B cell (primary cell): ENCODE measurements around the gene HGFAC. TPM values are rescaled to one million over a fixed set of nuclear protein-coding genes. Genes with fewer than 3 reads are reported as not detected.

Experiments used
- ATAC-seq: fragments of 200-7000 bp; cut with Tn5 transposase; one replicate; pipeline ENCODE4 v1.10.0; 2021; ENCODE audit warnings: low read depth, mild to moderate bottlenecking, moderate number of reproducible peaks, moderate library complexity
- CTCF ChIA-PET: fragments of 350-600 bp; sonication (Branson Sonifier 250); formaldehyde crosslinking; loops from one replicate; lab custom pipeline; 2021; ENCODE audit warnings: antibody characterized with exemption, inconsistent platforms; lab: Charles Lee
- POLR2A ChIA-PET: fragments of 350-600 bp; sonication (Branson Sonifier 250); formaldehyde crosslinking; loops from one replicate; lab custom pipeline; 2021; ENCODE audit warnings: antibody characterized with exemption; lab: Charles Lee
- DNase-seq: peaks from one replicate; pipeline ENCODE4 v3.0.0; 2013
- H2AFZ ChIP-seq: 2 replicates; pipeline ENCODE4 v1.6.1; 2012; ENCODE audit warnings: mild to moderate bottlenecking, low read depth, low read length; ENCODE audit not compliant: insufficient read depth, poor library complexity, severe bottlenecking
- H3K27ac ChIP-seq, 2 donors: 1 replicate in 1 of 2; 2 replicates in 1 of 2; pipeline ENCODE4 v1.5.1; 2012 to 2013; ENCODE audit warnings: low read length in 2 of 2, mild to moderate bottlenecking in 2 of 2, moderate library complexity in 1 of 2
- H3K27me3 ChIP-seq, 4 experiments: fragments of 200-600 bp in 1 of 4; sonication (generic) in 1 of 4; replicated peaks in 1 of 4; 1 replicate in 2 of 4; 2 replicates in 2 of 4; pipeline versions ENCODE4 v1.6.1 to v1.7.0; 2013 to 2016; ENCODE audit warnings: low read length in 3 of 4, mild to moderate bottlenecking in 2 of 4, mixed read lengths in 1 of 4, moderate library complexity in 1 of 4; ENCODE audit not compliant: insufficient read depth in 4 of 4, control insufficient read depth in 3 of 4; ENCODE audit errors: control extremely low read depth in 1 of 4
- H3K36me3 ChIP-seq, 2 experiments: replicated peaks in 1 of 2; 1 replicate in 1 of 2; 2 replicates in 1 of 2; pipeline versions ENCODE4 v1.6.1 to v1.7.1; 2013; ENCODE audit warnings: low read length in 1 of 2; ENCODE audit not compliant: insufficient read depth in 2 of 2, control insufficient read depth in 1 of 2; ENCODE audit errors: control extremely low read depth in 1 of 2, extremely low read depth in 1 of 2
- H3K4me1 ChIP-seq, 2 donors: fragments of 200-600 bp in 1 of 2; sonication (generic) in 1 of 2; 1 replicate in 1 of 2; 2 replicates in 1 of 2; pipeline versions ENCODE4 v1.5.1 to v1.6.1; 2013 to 2017; ENCODE audit warnings: low read length in 2 of 2; ENCODE audit not compliant: control insufficient read depth in 2 of 2, insufficient read depth in 2 of 2
- H3K4me2 ChIP-seq: replicated peaks from 2 replicates; pipeline ENCODE3; 2012; ENCODE audit warnings: mild to moderate bottlenecking, low read depth, low read length; ENCODE audit not compliant: poor library complexity, severe bottlenecking
- H3K4me3 ChIP-seq, 5 experiments: fragments of 200-600 bp in 1 of 5; sonication (generic) in 1 of 5; 1 replicate in 3 of 5; 2 replicates in 2 of 5; pipeline versions ENCODE4 v1.5.1 to v1.7.0; 2011 to 2016; ENCODE audit warnings: low read length in 4 of 5, mild to moderate bottlenecking in 4 of 5, low read depth in 2 of 5, control low read depth in 1 of 5, moderate library complexity in 1 of 5; ENCODE audit not compliant: insufficient read depth in 1 of 5; ENCODE audit errors: control extremely low read depth in 1 of 5, extremely low read depth in 1 of 5
- H3K79me2 ChIP-seq: fragments of 200-600 bp; sonication (generic); one replicate; pipeline ENCODE4 v1.6.0; 2016; ENCODE audit warnings: low read length; ENCODE audit not compliant: control insufficient read depth, insufficient read depth
- H3K9ac ChIP-seq: fragments of 200-600 bp; sonication (generic); 2 replicates; pipeline ENCODE4 v1.6.1; 2017; ENCODE audit warnings: mild to moderate bottlenecking, low read length, moderate library complexity
- H3K9me3 ChIP-seq, 3 donors: one replicate each; pipeline versions ENCODE4 v1.6.1 to v1.7.1; 2013; ENCODE audit warnings: low read length in 2 of 3; ENCODE audit not compliant: control insufficient read depth in 2 of 3, insufficient read depth in 1 of 3; ENCODE audit errors: control extremely low read depth in 1 of 3
- H4K20me1 ChIP-seq: 2 replicates; pipeline ENCODE4 v1.6.0; 2012; ENCODE audit warnings: mild to moderate bottlenecking, low read length; ENCODE audit not compliant: insufficient read depth, control insufficient read depth, poor library complexity, severe bottlenecking
- H3K27ac Mint-ChIP-seq: one replicate; pipeline ENCODE4 v1.8.0; 2021; ENCODE audit warnings: mixed read lengths
- H3K27me3 Mint-ChIP-seq: one replicate; pipeline ENCODE4 v1.8.0; 2021; ENCODE audit warnings: mixed read lengths
- H3K4me1 Mint-ChIP-seq: one replicate; pipeline ENCODE4 v1.8.0; 2021; ENCODE audit warnings: mixed read lengths
- H3K4me3 Mint-ChIP-seq: one replicate; pipeline ENCODE4 v1.8.0; 2021; ENCODE audit warnings: mixed read lengths
- H3K9me3 Mint-ChIP-seq: one replicate; pipeline ENCODE4 v1.8.0; 2022; ENCODE audit warnings: mixed read lengths; ENCODE audit not compliant: insufficient read depth
- CTCF ChIP-seq: fragments of 200-600 bp; IDR thresholded peaks from one replicate; pipeline ENCODE4 v1.8.0; 2022; ENCODE audit warnings: antibody characterized with exemption, mild to moderate bottlenecking
- EZH2 ChIP-seq: IDR thresholded peaks from 2 replicates; pipeline ENCODE4 v1.6.1; 2012; ENCODE audit warnings: borderline replicate concordance, low read depth, mild to moderate bottlenecking, moderate library complexity, low read length; ENCODE audit not compliant: insufficient read depth, poor library complexity, severe bottlenecking
- WGBS: methylation state at CpG from one replicate; pipeline ENCODE4 v1.1.5; 2013; ENCODE audit warnings: missing lambda C conversion rate; ENCODE audit not compliant: insufficient coverage; 5-methylcytosine and 5-hydroxymethylcytosine counted together
- intact Hi-C: fragments of 100-400 bp; cut with micrococcal nuclease; formaldehyde crosslinking; loops from one replicate; pipeline ENCODE4 v1.10.0; 2022
- polyA plus RNA-seq: library from polyadenylated mRNA; depleted of rRNA; stranded (reverse); fragments of >200 nt; gene quantifications from 2 replicates; pipeline ENCODE4 v1.2.3, GENCODE V29; 2012
- total RNA-seq, 2 donors: library from RNA; stranded (reverse); fragments of 120-200 nt in 1 of 2; gene quantifications; 1 replicate in 1 of 2; 2 replicates in 1 of 2; pipeline versions ENCODE4 v1.2.3 to v1.2.4, GENCODE V29; 2013 to 2022

HGFAC gene
- total and polyA plus RNA-seq, 2 donors (not counting 1 experiment from before 2014, with no cell fraction given), result not detected

GRCh38 chr4:3399277-3400194 is 42.2 kb upstream of the HGFAC start:
- H3K9me3 Mint-ChIP-seq, result peaks cover 4% of the 10 kb centered on the region

More at GRCh38 chr4:3399277-3400194, 42.2 kb upstream of the HGFAC start:
- intact Hi-C loops, result no loop called here
- Mint-ChIP-seq H3K27me3 (peaks cover 3% of the 10 kb centered on the region), H3K4me3 (no peak overlapping the region), H3K27ac (peak overlapping the region; percentile 39), H3K4me1 (peaks cover 13% of the 10 kb centered on the region)
- Histone ChIP-seq H3K27me3 (no peaks in the 10 kb centered on the region), H3K79me2 (no peaks in the 10 kb centered on the region), H3K36me3 (no peaks in the 10 kb centered on the region), H4K20me1 (no peaks in the 10 kb centered on the region), H3K4me1 (peaks cover 0 to 2% of the 10 kb centered on the region in 2 donors), H3K4me2 (no peak overlapping the region), H3K4me3 (no peak overlapping the region), H2AFZ (no peak overlapping the region), H3K9ac (no peak overlapping the region), H3K27ac (no peak overlapping the region), H3K9me3 (peaks cover 0 to 7% (median 4%) of the 10 kb centered on the region in 3 donors)
- WGBS, result 100% methylated on average over 3 of the region's 5 CpGs
- ChIA-PET POLR2A (no interaction called here), CTCF (no interaction called here)
- ATAC-seq (no peak), DNase-seq (no peak)
- TF ChIP-seq EZH2 (no peak), CTCF (no peak)
